Adrenal gland (tissue), 12 donors: ENCODE data around the gene PCCB. TPM values are rescaled to one million over a fixed set of nuclear protein-coding genes. Genes with fewer than 3 reads are reported as not detected.

Source experiments
- DNase-seq, 7 donors: peaks; one replicate each; pipeline ENCODE4 v3.0.0-alpha.2; 2019 to 2020
- H3K27ac ChIP-seq, 5 donors: fragments of 200-600 bp; sonication (generic) in 4 of 5; 1 replicate in 3 of 5; 2 replicates in 2 of 5; pipeline versions ENCODE4 v1.5.1 to v1.8.0; 2016 to 2020; ENCODE audit warnings: mild to moderate bottlenecking in 1 of 5
- H3K27me3 ChIP-seq: fragments of 200-600 bp; 2 replicates; pipeline ENCODE4 v1.8.0; 2021
- H3K36me3 ChIP-seq, 2 donors: fragments of 200-600 bp; replicated peaks in 1 of 2; 1 replicate in 1 of 2; 2 replicates in 1 of 2; pipeline versions ENCODE4 v1.5.1 to v1.8.0; 2018 to 2022
- H3K4me1 ChIP-seq, 2 donors: fragments of 200-600 bp; replicated peaks in 1 of 2; 1 replicate in 1 of 2; 2 replicates in 1 of 2; pipeline versions ENCODE4 v1.5.1 to v1.8.0; 2018 to 2021
- H3K4me3 ChIP-seq, 4 donors: fragments of 200-600 bp; sonication (generic) in 3 of 4; one replicate each; pipeline ENCODE4 v1.5.1; 2016 to 2018
- H3K9me3 ChIP-seq, 3 donors: fragments of 200-600 bp; sonication (generic) in 1 of 3; replicated peaks in 1 of 3; 1 replicate in 2 of 3; 2 replicates in 1 of 3; pipeline versions ENCODE4 v1.5.1 to v1.8.0; 2016 to 2021
- CTCF ChIP-seq, 6 experiments: fragments of 450-650 bp in 4 of 6; fragments of 200-600 bp in 2 of 6; sonication (generic) in 1 of 6; IDR thresholded peaks; 1 replicate in 5 of 6; 2 replicates in 1 of 6; pipeline versions ENCODE4 v1.5.1 to v1.8.0; 2016 to 2021; ENCODE audit warnings: antibody characterized with exemption in 6 of 6, mild to moderate bottlenecking in 2 of 6, moderate library complexity in 1 of 6
- POLR2A ChIP-seq, 2 donors: fragments of 450-650 bp; IDR thresholded peaks; one replicate each; pipeline ENCODE4 v1.6.1; 2017; ENCODE audit warnings: antibody characterized with exemption in 2 of 2, mild to moderate bottlenecking in 2 of 2, moderate library complexity in 1 of 2
- WGBS, 4 donors: extraction: QIAGEN DNeasy Blood & Tissue Kit in 2 of 4; methylation state at CpG; one replicate each; pipeline versions ENCODE4 v1.1.5 to v1.1.7; 2013 to 2017; 5-methylcytosine and 5-hydroxymethylcytosine counted together
- intact Hi-C, 2 donors: fragments of 100-400 bp; cut with DNase I; formaldehyde crosslinking; loops; one replicate each; pipeline versions ENCODE4 v1.14.1 to v1.15.0; 2022 to 2023
- polyA plus RNA-seq, 3 donors: library from polyadenylated mRNA; stranded (reverse); fragments of 200-250 nt in 2 of 3; fragments of 350-450 nt in 1 of 3; fragmentation: Illumina TruSeq in 1 of 3; extraction: RNeasy Lipid Tissue Mini Kit (QIAGEN cat#74804) in 1 of 3; gene quantifications; one replicate each; pipeline ENCODE4 v1.2.3, GENCODE V29; 2013 to 2014
- total RNA-seq, 9 donors: library from RNA; depleted of rRNA in 4 of 9; stranded (reverse); fragments of >200 nt in 4 of 9; fragments of 120-200 nt in 1 of 9; fragmentation: NEBNext Ultra II Directional in 1 of 9; extraction: Animal tissue kit (Norgen Biotek cat#: 25700) in 1 of 9; gene quantifications; one replicate each; pipeline versions ENCODE4 v1.1.0 to v1.2.4, GENCODE V29; 2013 to 2023
- donor health status: healthy with polysubstance abuse.
- donor health status: Bipolar disorder and iron deficiency.
- donor health status: DM: yes; HTN: yes; CAD: no.
- donor health status: DM: no; HTN: no; CAD: no.
- donor health status: DM: no; HTN: no; CAD: no.
- donor health status: DM: yes; HTN: yes; CAD: no.

PCCB gene
- total and polyA plus RNA-seq, 12 donors, result 24.6 to 247 (median 137) TPM

- H3K27me3 ChIP-seq, result no peaks in the 10 kb centered on the region
- no peak overlapping the region for H3K4me3 ChIP-seq
- intact Hi-C loops, result no loop called here
- peak in 4 of 7 donors; percentile 39 to 75 (median 54) for DNase-seq
- H3K27ac ChIP-seq, result no peak overlapping the region
- H3K9me3 ChIP-seq, result no peaks in the 10 kb centered on the region
- no peaks in the 10 kb centered on the region for H3K4me1 ChIP-seq
- no peak for TF ChIP-seq CTCF (IDR thresholded peaks at IDR 0.05)
- no peak for TF ChIP-seq POLR2A (IDR thresholded peaks at IDR 0.05)
- 80 to 100% (median 88%) methylated on average over 1 of the region's 1 CpG for WGBS, 4 donors
- no peaks in the 10 kb centered on the region for H3K36me3 ChIP-seq
Observed at GRCh38 chr3:136350132-136350531, 100.0 kb downstream of the PCCB start.

- intact Hi-C loops, result no loop called here
- 88 to 92% (median 90%) methylated on average over 2 of the region's 2 CpGs for WGBS, 4 donors
- H3K4me3 ChIP-seq, result no peak overlapping the region
- H3K9me3 ChIP-seq, result no peaks in the 10 kb centered on the region
- TF ChIP-seq CTCF (IDR thresholded peaks at IDR 0.05), result no peak
- TF ChIP-seq POLR2A (IDR thresholded peaks at IDR 0.05), result no peak
- no peaks in the 10 kb centered on the region for H3K36me3 ChIP-seq
- DNase-seq, result no peak
- no peaks in the 10 kb centered on the region for H3K27me3 ChIP-seq
- no peak overlapping the region for H3K27ac ChIP-seq
- H3K4me1 ChIP-seq, result no peaks in the 10 kb centered on the region
Observed at GRCh38 chr3:136350557-136350956, 100.4 kb downstream of the PCCB start.

GRCh38 chr3:136351351-136351750 lies 101.2 kb downstream of the PCCB start:
- H3K27me3 ChIP-seq, result no peaks in the 10 kb centered on the region
- 84 to 94% (median 91%) methylated on average over 1 of the region's 1 CpG for WGBS, 4 donors
- H3K9me3 ChIP-seq, result no peaks in the 10 kb centered on the region
- no peak overlapping the region for H3K27ac ChIP-seq
- intact Hi-C loops, result no loop called here
- no peak overlapping the region for H3K4me3 ChIP-seq
- H3K36me3 ChIP-seq, result no peaks in the 10 kb centered on the region
- no peaks in the 10 kb centered on the region for H3K4me1 ChIP-seq
- TF ChIP-seq CTCF (IDR thresholded peaks at IDR 0.05) (no peak), POLR2A (IDR thresholded peaks at IDR 0.05) (no peak)
- no peak for DNase-seq

GRCh38 chr3:136351905-136352304 lies 101.8 kb downstream of the PCCB start:
- TF ChIP-seq POLR2A (IDR thresholded peaks at IDR 0.05), result no peak
- peak in 2 of 6 experiments; percentile 5 to 21 for TF ChIP-seq CTCF (IDR thresholded peaks at IDR 0.05)
- intact Hi-C loops, result no loop called here
- H3K36me3 ChIP-seq, result no peaks in the 10 kb centered on the region
- no peak for DNase-seq
- WGBS, 4 donors, result 84 to 88% (median 85%) methylated on average over 3 of the region's 3 CpGs
- H3K27me3 ChIP-seq, result no peaks in the 10 kb centered on the region
- no peaks in the 10 kb centered on the region for H3K4me1 ChIP-seq
- no peaks in the 10 kb centered on the region for H3K9me3 ChIP-seq
- H3K4me3 ChIP-seq, result no peak overlapping the region
- no peak overlapping the region for H3K27ac ChIP-seq
